Activated CD4-positive, alpha-beta memory T cell treated with anti-CD3 and anti-CD28 coated beads for 36 hours (primary cell): ENCODE results near the gene RABEP2. TPM values are rescaled to one million over a fixed set of nuclear protein-coding genes. Genes with fewer than 3 reads are reported as not detected.
"Not testable (repeated sequence)": the region's sequence is repeated elsewhere in the genome, so short reads cannot be mapped to it uniquely, and the experiment has no call there.

ENCODE experiments used
- CTCF ChIA-PET: fragments of 350-600 bp; sonication (Branson Sonifier 250); formaldehyde crosslinking; loops from one replicate; lab custom pipeline; 2021; ENCODE audit warnings: antibody characterized with exemption, inconsistent platforms; lab: Charles Lee
- POLR2A ChIA-PET: fragments of 350-600 bp; sonication (Branson Sonifier 250); formaldehyde crosslinking; loops from one replicate; lab custom pipeline; 2021; ENCODE audit warnings: antibody characterized with exemption; lab: Charles Lee
- DNase-seq: peaks from one replicate; pipeline ENCODE4 v3.0.0-alpha.2; 2020
- H3K27ac Mint-ChIP-seq: one replicate; pipeline ENCODE4 v1.8.0; 2021; ENCODE audit warnings: mixed read lengths
- H3K27me3 Mint-ChIP-seq: one replicate; pipeline ENCODE4 v1.8.0; 2021; ENCODE audit warnings: mixed read lengths
- H3K36me3 Mint-ChIP-seq: one replicate; pipeline ENCODE4 v1.8.0; 2021; ENCODE audit warnings: mixed read lengths
- H3K4me1 Mint-ChIP-seq: one replicate; pipeline ENCODE4 v1.8.0; 2021; ENCODE audit warnings: low read depth, mixed read lengths
- H3K4me3 Mint-ChIP-seq: one replicate; pipeline ENCODE4 v1.8.0; 2021; ENCODE audit warnings: mild to moderate bottlenecking, mixed read lengths
- H3K9me3 Mint-ChIP-seq: one replicate; pipeline ENCODE4 v1.8.0; 2021; ENCODE audit warnings: mixed read lengths
- intact Hi-C: fragments of 100-400 bp; cut with micrococcal nuclease; formaldehyde crosslinking; loops from one replicate; pipeline ENCODE4 v1.15.1; 2023
- total RNA-seq, 2 experiments: library from RNA; stranded (reverse); gene quantifications; one replicate each; pipeline ENCODE4 v1.2.3, GENCODE V29; 2021

Gene RABEP2
- total RNA-seq, 2 experiments from 2014 or later, result 11.3 to 12.0 TPM

- intact Hi-C loops, result no loop called here
- Mint-ChIP-seq H3K27me3 (no peaks in the 10 kb centered on the region), H3K4me3 (no peak overlapping the region), H3K36me3 (no peaks in the 10 kb centered on the region), H3K27ac (no peak overlapping the region), H3K4me1 (no peaks in the 10 kb centered on the region), H3K9me3 (no peaks in the 10 kb centered on the region)
- no peak for DNase-seq
- CTCF ChIA-PET, result no interaction called here
- POLR2A ChIA-PET, result interaction anchor here (0.8 kb wide), 1 partner anchor 80 kb away, joined by 3 read pairs; the partner anchor contains the start of gene ATXN2L
Measured at GRCh38 chr16:28902909-28903308, 22.1 kb downstream of the RABEP2 start.

DNA sequence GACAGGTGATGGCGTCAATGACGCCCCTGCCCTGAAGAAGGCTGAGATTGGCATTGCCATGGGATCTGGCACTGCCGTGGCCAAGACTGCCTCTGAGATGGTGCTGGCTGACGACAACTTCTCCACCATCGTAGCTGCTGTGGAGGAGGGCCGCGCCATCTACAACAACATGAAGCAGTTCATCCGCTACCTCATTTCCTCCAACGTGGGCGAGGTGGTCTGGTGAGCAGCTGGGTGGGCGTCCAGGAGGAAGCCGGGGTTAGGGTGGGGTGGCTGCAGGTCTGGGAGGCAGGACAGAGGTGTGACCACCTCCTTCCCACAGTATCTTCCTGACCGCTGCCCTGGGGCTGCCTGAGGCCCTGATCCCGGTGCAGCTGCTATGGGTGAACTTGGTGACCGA lies 23.2 kb downstream of the RABEP2 start:
- Mint-ChIP-seq H3K9me3 (no peaks in the 10 kb centered on the region), H3K27me3 (no peaks in the 10 kb centered on the region), H3K4me3 (no peak overlapping the region), H3K36me3 (no peaks in the 10 kb centered on the region), H3K27ac (no peak overlapping the region), H3K4me1 (no peaks in the 10 kb centered on the region)
- DNase-seq, result no peak
- ChIA-PET POLR2A (no interaction called here), CTCF (no interaction called here)
- intact Hi-C loops, result no loop called here

GRCh38 chr16:28900601-28901000 lies 24.4 kb downstream of the RABEP2 start:
- no peaks in the 10 kb centered on the region for H3K9me3 Mint-ChIP-seq
- ChIA-PET POLR2A (no interaction called here), CTCF (no interaction called here)
- no peak for DNase-seq
- no peak overlapping the region for H3K27ac Mint-ChIP-seq
- intact Hi-C loops, result no loop called here
- H3K4me1 Mint-ChIP-seq, result no peaks in the 10 kb centered on the region
- no peaks in the 10 kb centered on the region for H3K27me3 Mint-ChIP-seq
- no peak overlapping the region for H3K4me3 Mint-ChIP-seq
- no peaks in the 10 kb centered on the region for H3K36me3 Mint-ChIP-seq

- no peak overlapping the region for H3K27ac Mint-ChIP-seq
Measured at GRCh38 chr16:28899882-28900590, 25.0 kb downstream of the RABEP2 start.

DNA sequence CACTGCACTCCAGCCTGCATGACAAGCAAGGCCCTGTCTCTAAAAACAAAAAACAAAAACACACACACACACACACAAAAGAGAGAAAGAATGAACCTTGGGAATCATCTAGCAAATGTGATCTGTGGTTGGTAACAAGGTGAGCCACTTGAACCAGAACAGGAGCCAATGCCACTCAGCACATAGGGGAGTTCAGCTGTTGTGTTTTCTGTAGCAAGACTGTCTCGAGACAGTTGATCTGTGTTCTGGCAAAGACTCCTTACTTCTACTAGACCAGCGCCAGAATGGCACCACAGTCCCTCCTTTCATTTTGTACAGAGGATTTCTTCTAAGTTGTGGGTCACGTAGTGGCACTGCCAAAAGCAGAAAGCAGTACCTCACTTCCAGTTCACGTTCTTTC lies 26.1 kb downstream of the RABEP2 start:
- ChIA-PET CTCF (interaction anchor here (0.6 kb wide), 1 partner anchor 34 kb away, joined by 3 read pairs; no protein-coding TSS in a partner anchor), POLR2A (no interaction called here)
- Mint-ChIP-seq H3K4me3 (no peak overlapping the region), H3K9me3 (no peaks in the 10 kb centered on the region), H3K4me1 (no peaks in the 10 kb centered on the region), H3K27ac (no peak overlapping the region), H3K27me3 (no peaks in the 10 kb centered on the region), H3K36me3 (no peaks in the 10 kb centered on the region)
- no peak for DNase-seq
- intact Hi-C loops, result no loop called here

More at GRCh38 chr16:28899882-28900590, 25.0 kb downstream of the RABEP2 start:
- ChIA-PET CTCF (no interaction called here), POLR2A (no interaction called here)
- no peak overlapping the region for H3K4me3 Mint-ChIP-seq
- no peaks in the 10 kb centered on the region for H3K27me3 Mint-ChIP-seq
- no peaks in the 10 kb centered on the region for H3K36me3 Mint-ChIP-seq
- H3K9me3 Mint-ChIP-seq, result no peaks in the 10 kb centered on the region
- no peak for DNase-seq
- H3K4me1 Mint-ChIP-seq, result no peaks in the 10 kb centered on the region
- intact Hi-C loops, result no loop called here

- Mint-ChIP-seq H3K27me3 (no peaks in the 10 kb centered on the region), H3K27ac (no peak overlapping the region), H3K36me3 (no peaks in the 10 kb centered on the region), H3K9me3 (no peaks in the 10 kb centered on the region), H3K4me3 (no peak overlapping the region), H3K4me1 (no peaks in the 10 kb centered on the region)
- no peak for DNase-seq
- ChIA-PET CTCF (interaction anchor here (0.6 kb wide), 1 partner anchor 34 kb away, joined by 3 read pairs; no protein-coding TSS in a partner anchor), POLR2A (no interaction called here)
- intact Hi-C loops, result no loop called here
Measured at GRCh38 chr16:28898266-28898665, 26.8 kb downstream of the RABEP2 start.

DNA sequence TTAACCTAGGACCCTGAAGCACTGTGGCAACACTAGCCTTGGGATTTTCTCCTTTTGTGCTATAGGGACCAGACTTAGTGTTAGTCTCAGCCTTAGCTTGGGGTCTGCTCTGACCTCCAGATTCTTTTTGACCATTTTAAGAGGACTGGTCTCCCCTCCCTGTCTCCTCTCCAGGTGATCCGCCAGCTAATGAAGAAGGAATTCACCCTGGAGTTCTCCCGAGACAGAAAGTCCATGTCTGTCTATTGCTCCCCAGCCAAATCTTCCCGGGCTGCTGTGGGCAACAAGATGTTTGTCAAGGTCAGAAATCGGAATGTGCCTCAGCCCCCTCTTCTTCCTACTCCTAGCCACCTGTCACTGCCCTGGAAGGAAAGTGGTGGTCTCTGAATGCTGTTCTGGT lies 27.2 kb downstream of the RABEP2 start:
- CTCF ChIA-PET, result interaction anchor here (1.0 kb wide), 1 partner anchor 48 kb away, joined by 4 read pairs; no protein-coding TSS in a partner anchor
- H3K27ac Mint-ChIP-seq, result no peak overlapping the region

DNA sequence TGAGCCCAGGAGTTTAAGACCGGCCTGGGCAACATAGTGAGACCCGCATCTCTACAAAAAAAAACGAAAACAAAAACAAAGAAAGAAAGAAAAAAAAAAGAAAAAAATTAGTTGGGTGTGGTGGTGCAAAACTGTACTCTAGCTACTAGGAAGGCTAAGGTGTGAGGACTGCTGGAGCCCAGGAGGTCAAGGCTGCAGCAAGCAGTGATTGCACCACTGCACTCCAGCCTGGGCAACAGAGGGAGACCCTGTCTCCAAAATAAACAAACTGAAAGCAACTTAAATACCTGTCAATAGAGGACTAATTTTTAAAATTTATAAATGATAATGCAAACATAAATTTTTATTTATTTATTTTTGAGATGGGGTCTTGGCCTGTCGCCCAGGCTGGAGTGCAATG lies 29.4 kb downstream of the RABEP2 start:
- CTCF ChIA-PET, result interaction anchor here (0.6 kb wide), 1 partner anchor 9 kb away, joined by 3 read pairs; no protein-coding TSS in a partner anchor
- intact Hi-C loops, result no loop called here

More for the DNA sequence above, 27.2 kb downstream of the RABEP2 start:
- intact Hi-C loops, result no loop called here
- Mint-ChIP-seq H3K27me3 (no peaks in the 10 kb centered on the region), H3K4me3 (no peak overlapping the region), H3K4me1 (no peaks in the 10 kb centered on the region), H3K36me3 (no peaks in the 10 kb centered on the region), H3K9me3 (no peaks in the 10 kb centered on the region)
- DNase-seq, result no peak
- POLR2A ChIA-PET, result no interaction called here

DNA sequence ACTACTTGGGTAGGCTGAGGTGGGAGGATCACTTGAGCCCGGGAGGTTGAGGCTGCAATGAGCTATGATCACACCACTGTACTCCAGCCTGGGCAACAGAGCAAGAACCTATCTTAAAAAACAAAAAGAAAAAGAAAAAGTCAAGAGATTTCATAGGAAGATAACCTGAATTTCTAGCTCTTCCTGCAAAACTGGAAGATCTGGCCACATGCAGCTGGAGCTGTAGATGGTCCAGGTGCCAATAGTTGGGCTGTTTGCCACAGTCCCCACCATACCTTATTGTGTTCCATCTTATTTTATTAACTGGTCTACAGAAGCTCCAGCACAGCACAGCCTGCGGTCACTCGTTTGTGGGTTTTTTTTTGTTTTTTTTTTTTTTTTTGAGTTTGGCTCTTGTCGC lies 31.7 kb downstream of the RABEP2 start:
- no peaks in the 10 kb centered on the region for H3K27me3 Mint-ChIP-seq
- H3K36me3 Mint-ChIP-seq, result no peaks in the 10 kb centered on the region
- H3K9me3 Mint-ChIP-seq, result no peaks in the 10 kb centered on the region
- CTCF ChIA-PET, result interaction anchor here (0.6 to 1.8 kb wide), 2 partner anchors 52 to 75 kb away, joined by 3 to 7 read pairs; no protein-coding TSS in a partner anchor
- H3K4me3 Mint-ChIP-seq, result no peak overlapping the region
- POLR2A ChIA-PET, result no interaction called here
- intact Hi-C loops, result no loop called here
- DNase-seq, result no peak
- H3K27ac Mint-ChIP-seq, result no peak overlapping the region
- H3K4me1 Mint-ChIP-seq, result no peaks in the 10 kb centered on the region

More for the DNA sequence above, 29.4 kb downstream of the RABEP2 start:
- Mint-ChIP-seq H3K9me3 (no peaks in the 10 kb centered on the region), H3K27me3 (no peaks in the 10 kb centered on the region), H3K36me3 (no peaks in the 10 kb centered on the region), H3K4me1 (no peaks in the 10 kb centered on the region), H3K4me3 (no peak overlapping the region), H3K27ac (no peak overlapping the region)
- DNase-seq, result no peak
- POLR2A ChIA-PET, result no interaction called here

DNA sequence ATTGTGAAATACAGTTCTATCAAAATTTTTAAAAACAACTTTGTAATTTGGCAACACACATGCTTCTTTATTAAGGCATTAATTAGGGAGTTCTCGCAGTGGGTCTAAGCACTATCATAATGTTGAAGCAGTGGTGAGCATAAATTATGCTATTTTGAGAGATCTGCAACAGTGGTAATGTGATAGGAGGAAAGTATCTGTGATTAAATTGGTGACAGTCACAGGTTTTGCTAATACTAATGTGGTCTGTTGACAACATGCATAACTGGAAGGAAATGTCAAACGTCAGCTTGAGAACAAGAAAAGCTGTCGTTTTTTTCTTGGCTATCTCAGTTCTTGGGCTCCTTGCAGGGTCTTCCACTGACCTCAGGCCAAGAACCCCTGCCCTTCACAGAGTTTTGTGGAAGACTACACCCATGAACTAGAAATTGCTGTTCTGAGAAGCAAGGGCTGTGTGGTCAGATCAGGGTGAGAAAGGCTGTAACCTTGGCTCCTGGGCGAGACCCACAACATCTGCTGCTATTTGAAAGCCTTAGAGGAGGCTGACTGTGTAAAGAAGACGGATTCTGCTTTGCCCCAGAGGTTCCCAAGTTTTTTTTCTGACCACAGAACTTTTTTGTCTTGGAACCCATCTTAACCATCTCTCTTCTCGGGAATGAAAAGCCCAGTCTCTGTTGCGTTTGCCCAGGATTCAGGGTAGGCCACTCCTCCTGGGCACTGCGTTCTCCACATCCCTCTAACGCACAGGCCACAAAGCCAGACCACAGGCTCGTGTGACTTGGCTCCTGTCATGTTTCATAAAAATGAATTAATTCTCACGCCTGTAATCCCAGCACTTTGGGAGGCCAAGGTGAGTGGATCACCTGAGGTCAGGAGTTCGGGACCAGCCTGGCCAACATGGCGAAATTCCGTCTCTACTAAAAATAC lies 32.8 kb downstream of the RABEP2 start:
- no peak for DNase-seq
- Mint-ChIP-seq H3K27me3 (no peaks in the 10 kb centered on the region), H3K9me3 (no peaks in the 10 kb centered on the region), H3K4me1 (no peaks in the 10 kb centered on the region), H3K4me3 (no peak overlapping the region), H3K36me3 (no peaks in the 10 kb centered on the region), H3K27ac (no peak overlapping the region)
- POLR2A ChIA-PET, result no interaction called here
- CTCF ChIA-PET, result interaction anchor here (1.8 kb wide), 1 partner anchor 53 kb away, joined by 7 read pairs; no protein-coding TSS in a partner anchor
- intact Hi-C loops, result no loop called here

GRCh38 chr16:28890355-28890754 lies 34.7 kb downstream of the RABEP2 start:
- not testable (repeated sequence) for H3K36me3 Mint-ChIP-seq, H3K4me3 Mint-ChIP-seq
- POLR2A ChIA-PET, result interaction anchor here (0.6 kb wide), 2 partner anchors 36 to 63 kb away, joined by 3 to 4 read pairs; no protein-coding TSS in a partner anchor

DNA sequence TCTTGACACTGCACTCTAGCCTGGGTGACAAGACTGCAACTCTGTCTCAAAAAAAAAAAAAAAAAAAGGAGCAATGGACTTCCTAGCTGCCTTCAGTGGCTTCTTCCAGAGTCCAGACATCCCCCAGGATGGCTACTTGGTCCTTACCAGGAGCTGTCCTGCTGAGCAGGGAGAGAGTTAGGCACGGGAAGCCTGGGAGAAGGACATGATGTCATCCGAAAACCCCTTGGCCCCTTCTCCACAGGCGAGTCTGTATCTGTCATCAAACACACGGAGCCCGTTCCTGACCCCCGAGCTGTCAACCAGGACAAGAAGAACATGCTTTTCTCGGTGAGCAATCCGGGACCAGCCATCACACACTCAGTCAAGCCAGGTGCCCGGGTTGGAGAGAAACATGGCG lies 38.1 kb downstream of the RABEP2 start:
- H3K36me3 Mint-ChIP-seq, result no peaks in the 10 kb centered on the region
- no peaks in the 10 kb centered on the region for H3K27me3 Mint-ChIP-seq
- H3K27ac Mint-ChIP-seq, result no peak overlapping the region
- H3K9me3 Mint-ChIP-seq, result no peaks in the 10 kb centered on the region
- POLR2A ChIA-PET, result interaction anchor here (1.0 kb wide), 1 partner anchor 27 kb away, joined by 3 read pairs; no protein-coding TSS in a partner anchor
- H3K4me1 Mint-ChIP-seq, result no peaks in the 10 kb centered on the region
- CTCF ChIA-PET, result interaction anchor here (0.6 kb wide), 1 partner anchor 8 kb away, joined by 3 read pairs; no protein-coding TSS in a partner anchor
- no peak overlapping the region for H3K4me3 Mint-ChIP-seq
- intact Hi-C loops, result no loop called here
- no peak for DNase-seq

More at GRCh38 chr16:28890355-28890754, 34.7 kb downstream of the RABEP2 start:
- H3K27me3 Mint-ChIP-seq, H3K9me3 Mint-ChIP-seq, CTCF ChIA-PET, intact Hi-C loops, H3K27ac Mint-ChIP-seq, H3K4me1 Mint-ChIP-seq, DNase-seq: not testable (repeated sequence)
